Fibroblast of skin of left biceps (primary cell): ENCODE measurements around the gene BACH2.

Experiments
- DNase-seq, 2 experiments: peaks; one replicate each; pipeline ENCODE4 v3.0.0-alpha.2; 2013; ENCODE audit warnings: low read depth in 2 of 2

BACH2 gene

GRCh38 chr6:89941031-89941762, 355.4 kb downstream of the BACH2 start:
- no peak for DNase-seq

GRCh38 chr6:89940225-89941027, 356.2 kb downstream of the BACH2 start:
- DNase-seq = peak; percentile 53 to 57

- no peak for DNase-seq
These were observed 357.5 kb downstream of the BACH2 start for GRCh38 chr6:89939144-89939543.

- DNase-seq = no peak
These were observed 358.6 kb downstream of the BACH2 start for GRCh38 chr6:89938014-89938413.

- no peak for DNase-seq
These were observed 360.5 kb downstream of the BACH2 start for GRCh38 chr6:89936177-89936576.

GRCh38 chr6:89934685-89935366, 361.8 kb downstream of the BACH2 start:
- no peak for DNase-seq

- DNase-seq = no peak
These were observed 364.3 kb downstream of the BACH2 start for GRCh38 chr6:89932245-89932802.

- DNase-seq = no peak
These were observed 365.9 kb downstream of the BACH2 start for GRCh38 chr6:89930789-89931188.

- DNase-seq = peak in 1 of 2 experiments; percentile 8
These were observed 368.0 kb downstream of the BACH2 start for GRCh38 chr6:89928604-89929003.

- DNase-seq = no peak
These were observed 368.7 kb downstream of the BACH2 start for GRCh38 chr6:89927791-89928550.

GRCh38 chr6:89927264-89927663, 369.4 kb downstream of the BACH2 start:
- no peak for DNase-seq

GRCh38 chr6:89925826-89926225, 370.8 kb downstream of the BACH2 start:
- no peak for DNase-seq

- no peak for DNase-seq
These were observed 372.4 kb downstream of the BACH2 start for GRCh38 chr6:89924231-89924630.

- DNase-seq = no peak
These were observed 375.0 kb downstream of the BACH2 start for GRCh38 chr6:89921691-89922090.

GRCh38 chr6:89921197-89921596, 375.4 kb downstream of the BACH2 start:
- no peak for DNase-seq

- DNase-seq = no peak
These were observed 378.8 kb downstream of the BACH2 start for GRCh38 chr6:89917801-89918366.

GRCh38 chr6:89917216-89917615, 379.4 kb downstream of the BACH2 start:
- no peak for DNase-seq

- no peak for DNase-seq
These were observed 380.3 kb downstream of the BACH2 start for GRCh38 chr6:89916136-89916920.

GRCh38 chr6:89910902-89911240, 385.8 kb downstream of the BACH2 start:
- DNase-seq = no peak
